ENCODE measurements around the gene MRPS30.
A peak's percentile ranks its signal among the peaks of the same experiment; 100 is the strongest.
"Not testable (repeated sequence)": the region's sequence is repeated elsewhere in the genome, so short reads cannot be mapped to it uniquely, and the experiment has no call there.

The MRPS30 gene

GRCh38 chr5:44808435-44809214 lies at the start of gene MRPS30:
Gene MRPS30 (plus strand): TSS chr5:44808947. CDS start chr5:44808963, 16 bp downstream.
- DNase-seq (ENCODE audit: low read depth in 3 of 3) = peak; percentile 74 to 88 (median 82)

GRCh38 chr5:44769200-44769876 lies 39.4 kb upstream of the MRPS30 start:
- DNase-seq (ENCODE audit: low read depth in 3 of 3) = no peak

- no peak for DNase-seq (ENCODE audit: low read depth in 3 of 3)
Observed at GRCh38 chr5:44769877-44770209, 38.9 kb upstream of the MRPS30 start.

GRCh38 chr5:44770780-44771717 lies 37.7 kb upstream of the MRPS30 start:
- no peak for DNase-seq (ENCODE audit: low read depth in 3 of 3)

GRCh38 chr5:44772397-44772796 lies 36.4 kb upstream of the MRPS30 start:
- not testable (repeated sequence) for DNase-seq (ENCODE audit: low read depth in 3 of 3)

GRCh38 chr5:44774279-44774880 lies 34.4 kb upstream of the MRPS30 start:
- no peak for DNase-seq (ENCODE audit: low read depth in 3 of 3)

GRCh38 chr5:44779167-44779566 lies 29.6 kb upstream of the MRPS30 start:
- DNase-seq (ENCODE audit: low read depth in 3 of 3) = no peak

- DNase-seq (ENCODE audit: low read depth in 3 of 3) = no peak
Observed at GRCh38 chr5:44783634-44784315, 25.0 kb upstream of the MRPS30 start.

- DNase-seq (ENCODE audit: low read depth in 3 of 3) = no peak
Observed at GRCh38 chr5:44787731-44788130, 21.0 kb upstream of the MRPS30 start.

GRCh38 chr5:44789372-44789995 lies 19.3 kb upstream of the MRPS30 start:
- DNase-seq (ENCODE audit: low read depth in 3 of 3) = not testable (repeated sequence)

GRCh38 chr5:44792031-44792673 lies 16.6 kb upstream of the MRPS30 start:
- not testable (repeated sequence) for DNase-seq (ENCODE audit: low read depth in 3 of 3)

- no peak for DNase-seq (ENCODE audit: low read depth in 3 of 3)
Observed at GRCh38 chr5:44794371-44794770, 14.4 kb upstream of the MRPS30 start.

- DNase-seq (ENCODE audit: low read depth in 3 of 3) = no peak
Observed at GRCh38 chr5:44795496-44795895, 13.3 kb upstream of the MRPS30 start.

GRCh38 chr5:44797841-44798240 lies 10.9 kb upstream of the MRPS30 start:
- DNase-seq (ENCODE audit: low read depth in 3 of 3) = no peak

- DNase-seq (ENCODE audit: low read depth in 3 of 3) = no peak
Observed at GRCh38 chr5:44801992-44802391, 6.8 kb upstream of the MRPS30 start.

- DNase-seq (ENCODE audit: low read depth in 3 of 3) = no peak
Observed at GRCh38 chr5:44806608-44807007, 2.1 kb upstream of the MRPS30 start.

- DNase-seq (ENCODE audit: low read depth in 3 of 3) = no peak
Observed at GRCh38 chr5:44807269-44807668, 1.5 kb upstream of the MRPS30 start.

- DNase-seq (ENCODE audit: low read depth in 3 of 3) = peak; percentile 14 to 33 (median 15)
Observed at GRCh38 chr5:44809215-44809955, 638 bp downstream of the MRPS30 start.

GRCh38 chr5:44809956-44810420 lies 1.2 kb downstream of the MRPS30 start:
- DNase-seq (ENCODE audit: low read depth in 3 of 3) = no peak
